Central memory CD4-positive, alpha-beta T cell (primary cell): ENCODE measurements around the gene SYNJ1.
"Not testable (repeated sequence)": the region's sequence is repeated elsewhere in the genome, so short reads cannot be mapped to it uniquely, and the experiment has no call there.

ENCODE experiments used
- DNase-seq: peaks from one replicate; pipeline ENCODE4 v3.0.0; 2022

Gene SYNJ1

GRCh38 chr21:32611471-32611997, 116.3 kb downstream of the SYNJ1 start:
- DNase-seq = peak; percentile 19

GRCh38 chr21:32610940-32611339, 116.9 kb downstream of the SYNJ1 start:
- DNase-seq = not testable (repeated sequence)

- DNase-seq = no peak
These were observed 119.0 kb downstream of the SYNJ1 start for GRCh38 chr21:32608851-32609250.

- DNase-seq = no peak
These were observed 122.3 kb downstream of the SYNJ1 start for GRCh38 chr21:32605469-32605868.

- DNase-seq = no peak
These were observed 123.3 kb downstream of the SYNJ1 start for GRCh38 chr21:32604464-32604863.

- DNase-seq = no peak
These were observed 124.7 kb downstream of the SYNJ1 start for GRCh38 chr21:32603131-32603530.

GRCh38 chr21:32602099-32602498, 125.7 kb downstream of the SYNJ1 start:
- no peak for DNase-seq

- no peak for DNase-seq
These were observed 128.3 kb downstream of the SYNJ1 start for GRCh38 chr21:32599526-32599925.

GRCh38 chr21:32599091-32599490, 128.7 kb downstream of the SYNJ1 start:
- no peak for DNase-seq

- DNase-seq = no peak
These were observed 130.6 kb downstream of the SYNJ1 start for GRCh38 chr21:32597205-32597604.

- DNase-seq = no peak
These were observed 132.4 kb downstream of the SYNJ1 start for GRCh38 chr21:32595431-32595830.

- no peak for DNase-seq
These were observed 134.1 kb downstream of the SYNJ1 start for GRCh38 chr21:32593690-32594089.

- DNase-seq = no peak
These were observed 134.8 kb downstream of the SYNJ1 start for GRCh38 chr21:32592929-32593502.

GRCh38 chr21:32590130-32590529, 137.7 kb downstream of the SYNJ1 start:
- DNase-seq = no peak

GRCh38 chr21:32587651-32588050, 140.2 kb downstream of the SYNJ1 start:
- no peak for DNase-seq

GRCh38 chr21:32587120-32587519, 140.7 kb downstream of the SYNJ1 start:
- no peak for DNase-seq

- DNase-seq = no peak
These were observed 141.8 kb downstream of the SYNJ1 start for GRCh38 chr21:32585970-32586369.

GRCh38 chr21:32585042-32585710, 142.6 kb downstream of the SYNJ1 start, which contains the start of gene TCP10L:
Gene TCP10L, minus strand, starts transcription at chr21:32585523. Its CDS starts 1,219 bp downstream, at chr21:32584304.
- DNase-seq = no peak

GRCh38 chr21:32584472-32584871, 143.3 kb downstream of the SYNJ1 start:
- DNase-seq = no peak

- no peak for DNase-seq
These were observed 146.1 kb downstream of the SYNJ1 start for GRCh38 chr21:32581732-32582131.

- DNase-seq = no peak
These were observed 146.9 kb downstream of the SYNJ1 start for GRCh38 chr21:32580949-32581348.
